ENCODE data around the gene PCP4. TPM values are rescaled to one million over a fixed set of nuclear protein-coding genes. Genes with fewer than 3 reads are reported as not detected.

The PCP4 gene
- total RNA-seq, 1 experiment from 2014 or later, result 1.6 TPM

GRCh38 chr21:39969691-39970364 is 102.6 kb downstream of the PCP4 start:
- Mint-ChIP-seq H3K27ac (no peak overlapping the region), H3K4me3 (no peak overlapping the region), H3K36me3 (peaks cover 16% of the 10 kb centered on the region), H3K4me1 (no peaks in the 10 kb centered on the region), H3K9me3 (peaks cover 26% of the 10 kb centered on the region), H3K27me3 (ENCODE audit: low read depth) (peaks cover 3% of the 10 kb centered on the region; the same call in 1 of the 2 replicates)
- TF ChIP-seq HMGXB4 (CRISPR knock-in tag; IDR thresholded peaks at IDR 0.05), result no peak
- TF ChIP-seq MAX (CRISPR knock-in tag; IDR thresholded peaks at IDR 0.05), result no peak
- no peak for TF ChIP-seq CBFB (CRISPR knock-in tag; IDR thresholded peaks at IDR 0.05; ENCODE audit: low read depth)
- TF ChIP-seq NFATC4 (CRISPR knock-in tag; IDR thresholded peaks at IDR 0.05), result no peak
- TF ChIP-seq ETV6 (CRISPR knock-in tag; IDR thresholded peaks at IDR 0.05), result no peak
- no peak for TF ChIP-seq NFE2L1 (CRISPR knock-in tag; IDR thresholded peaks at IDR 0.05)
- TF ChIP-seq TCF7 (CRISPR knock-in tag; IDR thresholded peaks at IDR 0.05; ENCODE audit: low read depth), result no peak
- no peak for TF ChIP-seq ZNF121 (CRISPR knock-in tag; IDR thresholded peaks at IDR 0.05)
- CTCF ChIA-PET, result interaction anchor here (1.0 to 1.2 kb wide), 2 partner anchors 10 to 103 kb away, joined by 3 read pairs; partner anchors contain the start of gene PCP4
- ATAC-seq, result no peak
- POLR2A ChIA-PET, result no interaction called here
- DNase-seq (ENCODE audit: low spot score), result no peak

GRCh38 chr21:39971956-39972355 is 104.7 kb downstream of the PCP4 start:
- peaks cover 24% of the 10 kb centered on the region for H3K9me3 Mint-ChIP-seq
- 0 out of 2 replicates have a peak, but pooled peaks cover 6% of the 10 kb centered on the region for H3K36me3 Mint-ChIP-seq
- no peak overlapping the region for H3K4me3 Mint-ChIP-seq
- DNase-seq (ENCODE audit: low spot score), result no peak
- no peak for ATAC-seq
- H3K27me3 Mint-ChIP-seq (ENCODE audit: low read depth), result peaks cover 3% of the 10 kb centered on the region; the same call in 1 of the 2 replicates
- ChIA-PET POLR2A (no interaction called here), CTCF (no interaction called here)
- H3K4me1 Mint-ChIP-seq, result no peaks in the 10 kb centered on the region
- no peak for TF ChIP-seq CTCF (IDR thresholded peaks at IDR 0.05)
- no peak for TF ChIP-seq IRF2 (CRISPR knock-in tag; IDR thresholded peaks at IDR 0.05; ENCODE audit: borderline replicate concordance, low read depth)
- no peak for TF ChIP-seq ATF3 (CRISPR knock-in tag; conservative IDR thresholded peaks at IDR 0.05)
- no peak for TF ChIP-seq SMAD4 (CRISPR knock-in tag; IDR thresholded peaks at IDR 0.05)
- no peak for TF ChIP-seq ARID4B (CRISPR knock-in tag; IDR thresholded peaks at IDR 0.05; ENCODE audit: borderline replicate concordance)
- no peak for TF ChIP-seq RORB (CRISPR knock-in tag; IDR thresholded peaks at IDR 0.05)
- TF ChIP-seq NR3C1 (CRISPR knock-in tag; conservative IDR thresholded peaks at IDR 0.05; ENCODE audit: low read depth), result no peak
- no peak for TF ChIP-seq CREB1 (CRISPR knock-in tag; IDR thresholded peaks at IDR 0.05)
- TF ChIP-seq ZNF219 (CRISPR knock-in tag; IDR thresholded peaks at IDR 0.05; ENCODE audit: borderline replicate concordance), result no peak
- no peak for TF ChIP-seq ATF2 (CRISPR knock-in tag; IDR thresholded peaks at IDR 0.05; ENCODE audit: borderline replicate concordance, low read depth)
- TF ChIP-seq JUN (CRISPR knock-in tag; IDR thresholded peaks at IDR 0.05), result no peak
- TF ChIP-seq ZNF425 (CRISPR knock-in tag; conservative IDR thresholded peaks at IDR 0.05), result no peak
- no peak overlapping the region for H3K27ac Mint-ChIP-seq
